WTC11 (cell line): ENCODE measurements around the gene ROS1. TPM values are rescaled to one million over a fixed set of nuclear protein-coding genes. Genes with fewer than 3 reads are reported as not detected.
"Not testable (repeated sequence)": the region's sequence is repeated elsewhere in the genome, so short reads cannot be mapped to it uniquely, and the experiment has no call there.

Experiments
- ATAC-seq: fragments of 200-7000 bp; cut with Tn5 transposase; 2 replicates; pipeline ENCODE4 v1.10.0; 2021; ENCODE audit warnings: mild to moderate bottlenecking, moderate library complexity
- CTCF ChIA-PET: fragments of 300-600 bp; sonication (Branson Sonifier 250); formaldehyde crosslinking; loops from one replicate; lab custom pipeline; 2021; ENCODE audit warnings: antibody characterized with exemption; lab: Charles Lee
- POLR2A ChIA-PET: fragments of 350-600 bp; sonication (Branson Sonifier 250); formaldehyde crosslinking; loops from one replicate; lab custom pipeline; 2021; ENCODE audit warnings: antibody characterized with exemption; lab: Charles Lee
- DNase-seq: peaks from one replicate; pipeline ENCODE4 v3.0.0; 2021; ENCODE audit warnings: low spot score
- H3K27ac Mint-ChIP-seq: 2 replicates; pipeline ENCODE4 v1.8.0; 2021; ENCODE audit warnings: mixed read lengths
- H3K27me3 Mint-ChIP-seq: 2 replicates; pipeline ENCODE4 v1.8.0; 2021; ENCODE audit warnings: low read depth, mild to moderate bottlenecking, moderate library complexity, mixed read lengths
- H3K36me3 Mint-ChIP-seq: 2 replicates; pipeline ENCODE4 v1.8.0; 2021; ENCODE audit warnings: mixed read lengths
- H3K4me1 Mint-ChIP-seq: 2 replicates; pipeline ENCODE4 v1.8.0; 2022; ENCODE audit warnings: mixed read lengths
- H3K4me3 Mint-ChIP-seq: 2 replicates; pipeline ENCODE4 v1.8.0; 2021; ENCODE audit warnings: mild to moderate bottlenecking, moderate library complexity, mixed read lengths
- H3K9me3 Mint-ChIP-seq: 2 replicates; pipeline ENCODE4 v1.8.0; 2021; ENCODE audit warnings: mixed read lengths
- ETV6 ChIP-seq: sonication (generic); formaldehyde crosslinking; IDR thresholded peaks from 2 replicates; pipeline ENCODE4 v1.8.1; 2022; ENCODE audit warnings: mild to moderate bottlenecking, missing genetic modification reagents
- GABPB1 ChIP-seq: sonication (generic); formaldehyde crosslinking; IDR thresholded peaks from 2 replicates; pipeline ENCODE4 v1.8.1; 2023; ENCODE audit warnings: mild to moderate bottlenecking, missing genetic modification reagents
- ZNF232 ChIP-seq: sonication (generic); formaldehyde crosslinking; IDR thresholded peaks from 2 replicates; pipeline ENCODE4 v1.8.0; 2022; ENCODE audit warnings: mild to moderate bottlenecking, missing genetic modification reagents
- ZNF671 ChIP-seq: fragments of 250-450 bp; sonication (Bioruptor Pico); IDR thresholded peaks from 2 replicates; pipeline ENCODE4 v1.8.0; 2021; ENCODE audit warnings: mild to moderate bottlenecking
- total RNA-seq: library from RNA; stranded (reverse); gene quantifications from 3 replicates; pipeline ENCODE4 v1.2.3, GENCODE V29; 2021
- TF ChIP-seq, protein P1 (sequence below): sonication (generic); formaldehyde crosslinking; IDR thresholded peaks from 2 replicates; pipeline ENCODE4 v1.8.1; 2022; ENCODE audit warnings: low read depth, missing genetic modification reagents, borderline replicate concordance

The ROS1 gene
- total RNA-seq, 1 experiment from 2014 or later: 0.02 TPM

DNA sequence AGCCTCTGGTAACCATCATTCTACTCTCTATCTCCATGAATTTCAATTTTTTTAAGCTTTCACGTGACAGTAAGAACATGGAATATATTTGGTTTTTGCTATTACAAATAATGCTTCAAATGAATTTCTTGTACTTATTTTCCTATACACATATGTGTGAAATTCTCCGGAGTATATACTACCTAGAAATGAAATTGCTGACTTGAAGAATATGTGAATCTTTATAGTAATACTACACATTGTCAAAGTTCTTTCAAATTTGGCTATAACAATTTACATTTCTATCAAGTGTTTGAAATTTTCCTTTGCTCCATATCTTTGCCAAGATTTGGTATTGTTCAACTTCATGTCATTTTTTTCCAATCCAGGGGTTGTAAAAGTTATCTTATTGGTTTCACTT, 172.0 kb downstream of the ROS1 start (continued):
- TF ChIP-seq ZNF232 (CRISPR knock-in tag): no peak
- TF ChIP-seq ETV6 (CRISPR knock-in tag): no peak
- TF ChIP-seq, protein P1, sequence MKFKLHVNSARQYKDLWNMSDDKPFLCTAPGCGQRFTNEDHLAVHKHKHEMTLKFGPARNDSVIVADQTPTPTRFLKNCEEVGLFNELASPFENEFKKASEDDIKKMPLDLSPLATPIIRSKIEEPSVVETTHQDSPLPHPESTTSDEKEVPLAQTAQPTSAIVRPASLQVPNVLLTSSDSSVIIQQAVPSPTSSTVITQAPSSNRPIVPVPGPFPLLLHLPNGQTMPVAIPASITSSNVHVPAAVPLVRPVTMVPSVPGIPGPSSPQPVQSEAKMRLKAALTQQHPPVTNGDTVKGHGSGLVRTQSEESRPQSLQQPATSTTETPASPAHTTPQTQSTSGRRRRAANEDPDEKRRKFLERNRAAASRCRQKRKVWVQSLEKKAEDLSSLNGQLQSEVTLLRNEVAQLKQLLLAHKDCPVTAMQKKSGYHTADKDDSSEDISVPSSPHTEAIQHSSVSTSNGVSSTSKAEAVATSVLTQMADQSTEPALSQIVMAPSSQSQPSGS: no peak
- TF ChIP-seq GABPB1 (CRISPR knock-in tag): no peak
- no peak for TF ChIP-seq ZNF671 (CRISPR knock-in tag)

DNA sequence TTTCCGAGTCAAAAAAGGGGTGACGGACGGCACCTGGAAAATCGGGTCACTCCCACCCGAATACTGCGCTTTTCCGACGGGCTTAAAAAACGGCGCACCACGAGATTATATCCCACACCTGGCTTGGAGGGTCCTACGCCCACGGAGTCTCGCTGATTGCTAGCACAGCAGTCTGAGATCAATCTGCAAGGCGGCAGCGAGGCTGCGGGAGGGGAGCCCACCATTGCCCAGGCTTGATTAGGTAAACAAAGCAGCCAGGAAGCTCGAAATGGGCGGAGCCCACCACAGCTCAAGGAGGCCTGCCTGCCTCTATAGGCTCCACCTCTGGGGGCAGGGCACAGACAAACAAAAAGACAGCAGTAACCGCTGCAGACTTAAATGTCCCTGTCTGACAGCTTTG, 180.8 kb downstream of the ROS1 start:
- CTCF ChIA-PET, POLR2A ChIA-PET, ATAC-seq, H3K4me1 Mint-ChIP-seq, H3K27me3 Mint-ChIP-seq, H3K36me3 Mint-ChIP-seq, H3K9me3 Mint-ChIP-seq: not testable (repeated sequence)
- Mint-ChIP-seq H3K4me3 (peak overlapping the region; percentile 89), H3K27ac (peak overlapping the region; percentile 95)
- peak; percentile 68 for DNase-seq

DNA sequence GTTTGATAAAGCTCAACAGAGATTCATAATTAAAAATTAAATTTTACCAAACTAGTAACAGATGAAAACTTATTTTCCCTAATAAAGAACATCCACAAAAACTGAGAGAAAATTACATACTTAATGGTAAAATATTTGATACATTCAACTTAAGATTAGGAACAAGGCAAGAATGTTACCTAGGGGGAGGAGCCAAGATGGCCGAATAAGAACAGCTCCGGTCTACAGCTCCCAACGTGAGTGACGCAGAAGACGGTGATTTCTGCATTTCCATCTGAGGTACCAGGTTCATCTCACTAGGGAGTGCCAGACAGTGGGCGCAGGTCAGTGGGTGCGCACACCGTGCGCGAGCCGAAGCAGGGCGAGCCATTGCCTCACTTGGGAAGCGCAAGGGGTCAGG, 181.2 kb downstream of the ROS1 start:
- POLR2A ChIA-PET, DNase-seq, H3K4me1 Mint-ChIP-seq, ATAC-seq, H3K36me3 Mint-ChIP-seq, H3K9me3 Mint-ChIP-seq, H3K27me3 Mint-ChIP-seq, CTCF ChIA-PET: not testable (repeated sequence)
- peak overlapping the region; percentile 89 for H3K4me3 Mint-ChIP-seq
- peak overlapping the region; percentile 95 for H3K27ac Mint-ChIP-seq

Other genes with a start within 250 kb of the ROS1 start
- 0.11 TPM in 1 of 3 replicates, not detected in the others for gene VGLL2, start 160.4 kb downstream of the ROS1 start, total RNA-seq
- gene DCBLD1, start 56.7 kb upstream of the ROS1 start, total RNA-seq: 9.6 to 11.2 TPM (median 10.6 TPM) in 3 replicates
- 18.6 to 19.4 TPM (median 18.7 TPM) in 3 replicates for gene GOPC, start 176.6 kb upstream of the ROS1 start, total RNA-seq
- 59.3 to 73.8 TPM (median 62.1 TPM) in 3 replicates for gene NUS1, start 249.5 kb upstream of the ROS1 start, total RNA-seq